Activated naive CD4-positive, alpha-beta T cell treated with anti-CD3 and anti-CD28 coated beads, Interleukin-2, amount 50 U/mL, for 72 hours (primary cell): ENCODE results near the gene DPYD. TPM values are rescaled to one million over a fixed set of nuclear protein-coding genes. Genes with fewer than 3 reads are reported as not detected.
"Not testable (repeated sequence)": the region's sequence is repeated elsewhere in the genome, so short reads cannot be mapped to it uniquely, and the experiment has no call there.

Experiments
- ATAC-seq, 2 donors: fragments of 150-1000 bp; cut with Tn5 transposase; 2 replicates each; pipeline ENCODE4 v1.10.0; 2021; ENCODE audit warnings: mild to moderate bottlenecking in 2 of 2, moderate library complexity in 2 of 2
- DNase-seq, 2 donors: peaks; one replicate each; pipeline ENCODE4 v3.0.0; 2021 to 2022; ENCODE audit warnings: low spot score in 2 of 2
- H3K27ac Mint-ChIP-seq, 2 donors: one replicate each; pipeline ENCODE4 v1.8.0; 2022; ENCODE audit warnings: mild to moderate bottlenecking in 2 of 2, mixed read lengths in 2 of 2
- H3K36me3 Mint-ChIP-seq, 2 donors: one replicate each; pipeline ENCODE4 v1.8.0; 2022; ENCODE audit warnings: mixed read lengths in 2 of 2
- H3K9me3 Mint-ChIP-seq, 2 donors: one replicate each; pipeline ENCODE4 v1.8.0; 2022; ENCODE audit warnings: mixed read lengths in 2 of 2
- total RNA-seq, 2 donors: library from RNA; stranded (reverse); gene quantifications; one replicate each; pipeline ENCODE4 v1.2.3, GENCODE V29; 2022

DPYD gene
- total RNA-seq, 2 donors from 2014 or later: 10.7 to 11.7 TPM

GRCh38 chr1:97349794-97350193 is 571.0 kb downstream of the DPYD start:
- not testable (repeated sequence) for H3K36me3 Mint-ChIP-seq, H3K27ac Mint-ChIP-seq, DNase-seq, ATAC-seq, H3K9me3 Mint-ChIP-seq

- no peaks in the 10 kb centered on the region for H3K9me3 Mint-ChIP-seq
- H3K27ac Mint-ChIP-seq: no peak overlapping the region
- peaks cover 0 to 5% of the 10 kb centered on the region in 2 donors for H3K36me3 Mint-ChIP-seq
- ATAC-seq (no peak), DNase-seq (no peak)
Measured at GRCh38 chr1:97348599-97349265, 572.1 kb downstream of the DPYD start.

GRCh38 chr1:97340951-97341350 is 579.9 kb downstream of the DPYD start:
- Mint-ChIP-seq H3K27ac (no peak overlapping the region), H3K9me3 (no peaks in the 10 kb centered on the region), H3K36me3 (peaks cover 0 to 13% of the 10 kb centered on the region in 2 donors)
- ATAC-seq (no peak), DNase-seq (no peak)

- no peaks in the 10 kb centered on the region for H3K9me3 Mint-ChIP-seq
- ATAC-seq (no peak), DNase-seq (no peak)
- peaks cover 0 to 13% of the 10 kb centered on the region in 2 donors for H3K36me3 Mint-ChIP-seq
- no peak overlapping the region for H3K27ac Mint-ChIP-seq
Measured at GRCh38 chr1:97338347-97338746, 582.5 kb downstream of the DPYD start.

GRCh38 chr1:97337250-97338030 is 583.4 kb downstream of the DPYD start:
- DNase-seq (no peak), ATAC-seq (no peak)
- peak overlapping the region in 1 of 2 donors; percentile 73 for H3K27ac Mint-ChIP-seq
- peaks cover 0 to 13% of the 10 kb centered on the region in 2 donors for H3K36me3 Mint-ChIP-seq
- no peaks in the 10 kb centered on the region for H3K9me3 Mint-ChIP-seq

GRCh38 chr1:97334454-97334853 is 586.4 kb downstream of the DPYD start:
- Mint-ChIP-seq H3K27ac (no peak overlapping the region), H3K9me3 (no peaks in the 10 kb centered on the region), H3K36me3 (peaks cover 0 to 9% of the 10 kb centered on the region in 2 donors)
- ATAC-seq (no peak), DNase-seq (no peak)

- Mint-ChIP-seq H3K36me3 (no peaks in the 10 kb centered on the region), H3K27ac (no peak overlapping the region), H3K9me3 (no peaks in the 10 kb centered on the region)
- ATAC-seq: peak in 1 of 2 donors; percentile 62
- no peak for DNase-seq
Measured at GRCh38 chr1:97332716-97333115, 588.1 kb downstream of the DPYD start.

GRCh38 chr1:97331165-97331564 is 589.7 kb downstream of the DPYD start:
- no peak for DNase-seq

GRCh38 chr1:97314685-97315084 is 606.1 kb downstream of the DPYD start:
- Mint-ChIP-seq H3K9me3 (peaks cover 0 to 4% of the 10 kb centered on the region in 2 donors), H3K27ac (no peak overlapping the region), H3K36me3 (peaks cover 0 to 11% of the 10 kb centered on the region in 2 donors)
- DNase-seq (no peak), ATAC-seq (no peak)

More at GRCh38 chr1:97331165-97331564, 589.7 kb downstream of the DPYD start:
- Mint-ChIP-seq H3K9me3 (no peaks in the 10 kb centered on the region), H3K36me3 (no peaks in the 10 kb centered on the region), H3K27ac (no peak overlapping the region)
- no peak for ATAC-seq

GRCh38 chr1:97308131-97308530 is 612.7 kb downstream of the DPYD start:
- no peaks in the 10 kb centered on the region for H3K9me3 Mint-ChIP-seq

GRCh38 chr1:97307568-97307967 is 613.3 kb downstream of the DPYD start:
- no peak for DNase-seq
- H3K36me3 Mint-ChIP-seq: peaks cover 4 to 6% of the 10 kb centered on the region in 2 donors
- ATAC-seq: no peak
- H3K9me3 Mint-ChIP-seq: no peaks in the 10 kb centered on the region
- H3K27ac Mint-ChIP-seq: no peak overlapping the region

More at GRCh38 chr1:97308131-97308530, 612.7 kb downstream of the DPYD start:
- no peak overlapping the region for H3K27ac Mint-ChIP-seq
- ATAC-seq (no peak), DNase-seq (no peak)
- peaks cover 4 to 6% of the 10 kb centered on the region in 2 donors for H3K36me3 Mint-ChIP-seq

- Mint-ChIP-seq H3K9me3 (no peaks in the 10 kb centered on the region), H3K27ac (no peak overlapping the region), H3K36me3 (peaks cover 4 to 6% of the 10 kb centered on the region in 2 donors)
- no peak for DNase-seq
- ATAC-seq: no peak
Measured at GRCh38 chr1:97307151-97307550, 613.7 kb downstream of the DPYD start.

- H3K9me3 Mint-ChIP-seq: no peaks in the 10 kb centered on the region
- no peak overlapping the region for H3K27ac Mint-ChIP-seq
- ATAC-seq: no peak
- no peak for DNase-seq
- H3K36me3 Mint-ChIP-seq: peaks cover 4 to 6% of the 10 kb centered on the region in 2 donors
Measured at GRCh38 chr1:97306504-97306903, 614.3 kb downstream of the DPYD start.

GRCh38 chr1:97304366-97304765 is 616.5 kb downstream of the DPYD start:
- Mint-ChIP-seq H3K9me3 (no peaks in the 10 kb centered on the region), H3K36me3 (peaks cover 4 to 6% of the 10 kb centered on the region in 2 donors), H3K27ac (no peak overlapping the region)
- DNase-seq: no peak
- no peak for ATAC-seq

- Mint-ChIP-seq H3K9me3 (no peaks in the 10 kb centered on the region), H3K36me3 (no peaks in the 10 kb centered on the region), H3K27ac (no peak overlapping the region)
- DNase-seq (no peak), ATAC-seq (no peak)
Measured at GRCh38 chr1:97298966-97299365, 621.9 kb downstream of the DPYD start.

- peaks cover 0 to under 1% of the 10 kb centered on the region in 2 donors for H3K9me3 Mint-ChIP-seq
- H3K27ac Mint-ChIP-seq: no peak overlapping the region
- peaks cover 0 to under 1% of the 10 kb centered on the region in 2 donors for H3K36me3 Mint-ChIP-seq
- ATAC-seq (no peak), DNase-seq (no peak)
Measured at GRCh38 chr1:97297611-97298010, 623.2 kb downstream of the DPYD start.

GRCh38 chr1:97281962-97282361 is 638.9 kb downstream of the DPYD start:
- DNase-seq: no peak
- H3K27ac Mint-ChIP-seq: no peak overlapping the region
- peaks cover 11 to 13% of the 10 kb centered on the region in 2 donors for H3K9me3 Mint-ChIP-seq
- H3K36me3 Mint-ChIP-seq: peaks cover 21 to 34% of the 10 kb centered on the region in 2 donors
- ATAC-seq: no peak
